Peyer's patch (tissue), 4 donors: Measurements from ENCODE around the gene SCFD2. TPM values are rescaled to one million over a fixed set of nuclear protein-coding genes. Genes with fewer than 3 reads are reported as not detected.

Source experiments
- DNase-seq, 3 donors: peaks; one replicate each; pipeline ENCODE4 v3.0.0-alpha.2; 2017 to 2019
- H3K27ac ChIP-seq, 4 donors: fragments of 200-600 bp; sonication (generic); one replicate each; pipeline ENCODE4 v1.5.1; 2016 to 2019
- H3K27me3 ChIP-seq, 2 donors: fragments of 200-600 bp; sonication (generic); one replicate each; pipeline ENCODE4 v1.5.1; 2019
- H3K36me3 ChIP-seq, 3 donors: fragments of 200-600 bp; sonication (generic); one replicate each; pipeline ENCODE4 v1.5.1; 2016 to 2019
- H3K4me1 ChIP-seq, 4 donors: fragments of 200-600 bp; sonication (generic); one replicate each; pipeline ENCODE4 v1.5.1; 2016 to 2019
- H3K4me3 ChIP-seq, 4 donors: fragments of 200-600 bp; sonication (generic); 1 replicate in 3 of 4; 2 replicates in 1 of 4; pipeline ENCODE4 v1.5.1; 2016 to 2019; ENCODE audit warnings: mild to moderate bottlenecking in 1 of 4
- H3K9me3 ChIP-seq, 4 donors: fragments of 200-600 bp; sonication (generic); one replicate each; pipeline ENCODE4 v1.5.1; 2016 to 2019; ENCODE audit warnings: mild to moderate bottlenecking in 1 of 4
- CTCF ChIP-seq, 6 experiments: fragments of 450-650 bp in 4 of 6; fragments of 200-600 bp in 2 of 6; sonication (generic) in 1 of 6; IDR thresholded peaks; one replicate each; pipeline ENCODE4 v1.5.1; 2017 to 2019; ENCODE audit warnings: antibody characterized with exemption in 6 of 6, mild to moderate bottlenecking in 3 of 6, moderate library complexity in 1 of 6
- POLR2A ChIP-seq, 2 donors: fragments of 450-650 bp; IDR thresholded peaks; one replicate each; pipeline ENCODE4 v1.5.1; 2017; ENCODE audit warnings: antibody characterized with exemption in 2 of 2, mild to moderate bottlenecking in 2 of 2, moderate library complexity in 2 of 2
- total RNA-seq, 4 donors: library from RNA; depleted of rRNA; stranded (reverse); fragments of >200 nt; gene quantifications; one replicate each; pipeline ENCODE4 v1.1.0, GENCODE V29; 2016

Gene SCFD2
- total RNA-seq, 4 donors from 2014 or later, result 17.3 to 165 (median 30.1) TPM

- Histone ChIP-seq H3K27ac (no peak overlapping the region), H3K4me1 (peaks cover 0 to 3% (median 0%) of the 10 kb centered on the region in 4 donors), H3K9me3 (no peaks in the 10 kb centered on the region), H3K36me3 (no peaks in the 10 kb centered on the region), H3K27me3 (no peaks in the 10 kb centered on the region), H3K4me3 (no peak overlapping the region)
- no peak for DNase-seq
- TF ChIP-seq POLR2A (IDR thresholded peaks at IDR 0.05) (no peak), CTCF (IDR thresholded peaks at IDR 0.05) (no peak)
Observed at GRCh38 chr4:52869656-52870055, 496.2 kb downstream of the SCFD2 start.

- no peaks in the 10 kb centered on the region for H3K9me3 ChIP-seq
- TF ChIP-seq POLR2A (IDR thresholded peaks at IDR 0.05) (no peak), CTCF (IDR thresholded peaks at IDR 0.05) (no peak)
- DNase-seq, result no peak
- H3K27me3 ChIP-seq, result no peaks in the 10 kb centered on the region
- no peaks in the 10 kb centered on the region for H3K36me3 ChIP-seq
- no peak overlapping the region for H3K27ac ChIP-seq
- H3K4me1 ChIP-seq, result peaks cover 0 to 3% (median 0%) of the 10 kb centered on the region in 4 donors
- no peak overlapping the region for H3K4me3 ChIP-seq
Observed at GRCh38 chr4:52869196-52869595, 496.7 kb downstream of the SCFD2 start.

GRCh38 chr4:52868133-52868532, 497.7 kb downstream of the SCFD2 start:
- TF ChIP-seq CTCF (IDR thresholded peaks at IDR 0.05) (no peak), POLR2A (IDR thresholded peaks at IDR 0.05) (no peak)

GRCh38 chr4:52867163-52867562, 498.7 kb downstream of the SCFD2 start:
- Histone ChIP-seq H3K36me3 (no peaks in the 10 kb centered on the region), H3K9me3 (no peaks in the 10 kb centered on the region), H3K27me3 (no peaks in the 10 kb centered on the region), H3K4me1 (peaks cover 0 to 11% (median 3%) of the 10 kb centered on the region in 4 donors), H3K27ac (no peak overlapping the region), H3K4me3 (no peak overlapping the region)
- DNase-seq, result no peak
- TF ChIP-seq POLR2A (IDR thresholded peaks at IDR 0.05) (no peak), CTCF (IDR thresholded peaks at IDR 0.05) (no peak)

More at GRCh38 chr4:52868133-52868532, 497.7 kb downstream of the SCFD2 start:
- no peaks in the 10 kb centered on the region for H3K27me3 ChIP-seq
- no peak overlapping the region for H3K4me3 ChIP-seq
- no peak for DNase-seq
- H3K27ac ChIP-seq, result no peak overlapping the region
- peaks cover 0 to 3% (median 0%) of the 10 kb centered on the region in 4 donors for H3K4me1 ChIP-seq
- no peaks in the 10 kb centered on the region for H3K36me3 ChIP-seq
- H3K9me3 ChIP-seq, result no peaks in the 10 kb centered on the region

GRCh38 chr4:52866734-52867133, 499.1 kb downstream of the SCFD2 start:
- Histone ChIP-seq H3K4me1 (peaks cover 0 to 11% (median 3%) of the 10 kb centered on the region in 4 donors), H3K27me3 (no peaks in the 10 kb centered on the region), H3K36me3 (no peaks in the 10 kb centered on the region), H3K9me3 (no peaks in the 10 kb centered on the region), H3K27ac (no peak overlapping the region), H3K4me3 (no peak overlapping the region)
- no peak for TF ChIP-seq POLR2A (IDR thresholded peaks at IDR 0.05)
- no peak for TF ChIP-seq CTCF (IDR thresholded peaks at IDR 0.05)
- no peak for DNase-seq

GRCh38 chr4:52865300-52865699, 500.6 kb downstream of the SCFD2 start:
- Histone ChIP-seq H3K36me3 (no peaks in the 10 kb centered on the region), H3K27me3 (no peaks in the 10 kb centered on the region), H3K4me1 (peaks cover 0 to 16% (median 4%) of the 10 kb centered on the region in 4 donors), H3K9me3 (no peaks in the 10 kb centered on the region), H3K4me3 (no peak overlapping the region), H3K27ac (no peak overlapping the region)
- no peak for DNase-seq
- TF ChIP-seq POLR2A (IDR thresholded peaks at IDR 0.05) (no peak), CTCF (IDR thresholded peaks at IDR 0.05) (no peak)
